ENCODE results near the gene NAA35.
"Not testable (repeated sequence)": the region's sequence is repeated elsewhere in the genome, so short reads cannot be mapped to it uniquely, and the experiment has no call there.

The NAA35 gene

DNA sequence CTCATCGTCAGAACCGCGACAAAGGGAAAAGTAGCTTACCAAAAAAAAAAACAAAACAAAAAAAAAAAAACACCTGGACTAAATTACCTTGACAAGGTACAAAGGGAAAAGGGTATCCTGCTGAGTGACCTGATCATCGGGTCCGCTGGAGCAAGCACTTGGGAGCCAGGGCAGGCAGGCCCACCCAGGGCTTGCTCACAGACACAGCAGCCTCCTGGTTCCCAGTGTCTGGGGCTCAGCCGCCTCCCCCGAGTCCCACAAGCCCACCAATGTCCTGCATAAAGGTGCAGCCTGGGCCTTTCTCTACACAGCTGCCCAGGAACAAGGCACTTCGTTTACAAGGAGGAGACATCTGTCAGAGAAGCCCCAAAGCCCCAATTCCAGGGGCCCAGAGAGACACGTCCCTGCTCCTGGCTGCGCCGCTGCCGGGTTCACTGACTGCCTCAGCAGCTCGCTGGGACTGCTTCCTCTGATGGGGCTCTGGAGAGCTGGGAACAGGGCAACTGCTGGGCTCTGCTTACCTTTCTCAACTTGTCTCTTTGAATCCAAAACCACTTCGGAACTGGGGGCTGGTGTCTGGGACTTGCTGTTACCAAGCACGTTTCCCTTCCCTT lies 95.0 kb downstream of the NAA35 start:
- no peak for DNase-seq

DNA sequence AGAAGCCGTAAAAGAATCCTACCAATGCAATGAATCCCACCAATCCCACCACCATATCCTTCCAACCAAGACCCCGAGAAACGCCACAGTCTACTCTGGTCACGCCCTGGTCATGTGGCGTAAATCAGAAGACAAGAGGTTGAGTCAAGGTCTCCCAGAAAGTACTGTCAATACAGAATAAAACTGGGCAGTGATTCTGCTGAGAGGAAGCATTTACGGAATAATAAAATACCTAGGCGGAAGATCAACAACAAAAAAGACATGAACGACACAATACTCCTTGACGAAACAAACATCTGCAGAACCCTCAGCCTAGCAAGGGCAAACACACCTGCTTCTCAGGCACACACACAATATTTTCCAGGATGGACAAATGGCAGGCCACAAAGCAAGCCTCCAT lies 95.6 kb downstream of the NAA35 start:
- no peak for DNase-seq

DNA sequence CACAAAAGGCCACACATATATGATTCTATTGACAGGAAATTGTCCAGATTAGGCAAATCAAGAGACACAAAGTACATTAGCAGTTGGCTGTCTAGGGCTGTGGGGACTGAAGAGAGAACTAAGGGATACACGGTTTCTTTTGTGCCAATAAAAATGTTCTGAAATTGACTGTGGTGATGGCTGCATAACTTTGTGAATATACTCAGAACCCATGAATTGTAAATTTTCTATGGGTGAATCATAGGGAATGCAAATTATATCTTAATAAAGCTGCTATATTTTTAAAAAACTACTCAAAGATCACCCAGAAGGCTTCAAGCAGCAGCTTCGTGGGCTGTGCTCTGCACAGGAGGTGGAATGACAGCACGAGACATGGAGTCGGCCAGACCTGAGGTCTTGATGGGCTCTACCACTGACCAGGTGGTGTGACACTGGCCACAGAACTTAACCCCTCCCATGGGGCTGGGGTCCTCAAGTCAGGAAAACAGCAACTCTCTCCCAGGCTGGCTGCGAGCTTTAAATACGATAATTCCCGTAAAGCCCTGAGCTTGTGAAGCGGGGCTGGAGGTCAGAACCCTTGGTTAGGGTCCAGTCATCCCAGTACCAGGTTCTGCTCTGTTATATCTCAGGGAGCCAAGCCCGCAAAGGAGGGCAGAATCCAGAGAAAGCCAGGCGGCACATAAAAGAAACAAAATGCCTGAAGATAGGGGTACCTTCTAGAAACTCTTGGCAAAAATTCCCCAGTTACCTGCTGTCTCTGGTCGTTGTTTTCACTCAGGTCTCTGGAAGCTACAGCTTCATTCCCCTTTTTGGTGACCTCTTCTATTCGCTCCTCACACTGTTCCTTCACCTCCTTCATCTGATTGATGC lies 99.3 kb downstream of the NAA35 start:
- no peak for DNase-seq

DNA sequence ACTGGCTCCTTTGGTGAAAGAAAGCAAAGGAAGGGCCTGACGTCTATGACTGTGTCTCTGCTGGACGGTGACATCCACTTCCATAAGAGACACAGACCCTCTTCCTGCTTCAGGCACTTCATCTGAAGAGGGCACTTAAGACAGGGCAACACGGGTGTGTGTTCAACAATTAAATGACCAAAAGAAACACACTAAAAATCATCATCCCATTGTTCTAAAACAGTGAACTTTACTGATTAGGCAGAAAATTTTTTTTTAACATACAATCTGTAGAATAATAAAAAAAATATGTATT lies 99.9 kb downstream of the NAA35 start:
- DNase-seq, result no peak

DNA sequence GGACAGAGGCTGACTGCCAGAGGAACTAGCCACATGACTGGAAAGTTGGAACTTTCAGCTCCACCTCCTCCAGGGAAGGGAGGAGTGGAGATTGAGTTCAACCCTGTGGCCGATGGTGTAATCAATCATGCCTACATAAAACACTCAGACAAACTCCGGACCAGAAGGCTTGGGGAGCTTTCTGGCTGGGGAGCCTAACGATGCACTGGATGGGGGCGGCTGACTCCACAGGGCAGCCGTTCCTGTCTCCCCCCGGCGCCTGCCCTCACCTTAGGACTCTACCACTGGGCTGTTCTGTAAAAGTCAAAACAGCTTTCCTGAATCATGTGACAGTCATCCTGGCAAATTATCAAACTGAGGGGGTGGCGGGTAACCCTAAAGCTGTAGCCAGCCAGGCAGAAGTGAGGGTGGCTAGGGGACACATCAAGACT lies 100.4 kb downstream of the NAA35 start:
- DNase-seq, result no peak

DNA sequence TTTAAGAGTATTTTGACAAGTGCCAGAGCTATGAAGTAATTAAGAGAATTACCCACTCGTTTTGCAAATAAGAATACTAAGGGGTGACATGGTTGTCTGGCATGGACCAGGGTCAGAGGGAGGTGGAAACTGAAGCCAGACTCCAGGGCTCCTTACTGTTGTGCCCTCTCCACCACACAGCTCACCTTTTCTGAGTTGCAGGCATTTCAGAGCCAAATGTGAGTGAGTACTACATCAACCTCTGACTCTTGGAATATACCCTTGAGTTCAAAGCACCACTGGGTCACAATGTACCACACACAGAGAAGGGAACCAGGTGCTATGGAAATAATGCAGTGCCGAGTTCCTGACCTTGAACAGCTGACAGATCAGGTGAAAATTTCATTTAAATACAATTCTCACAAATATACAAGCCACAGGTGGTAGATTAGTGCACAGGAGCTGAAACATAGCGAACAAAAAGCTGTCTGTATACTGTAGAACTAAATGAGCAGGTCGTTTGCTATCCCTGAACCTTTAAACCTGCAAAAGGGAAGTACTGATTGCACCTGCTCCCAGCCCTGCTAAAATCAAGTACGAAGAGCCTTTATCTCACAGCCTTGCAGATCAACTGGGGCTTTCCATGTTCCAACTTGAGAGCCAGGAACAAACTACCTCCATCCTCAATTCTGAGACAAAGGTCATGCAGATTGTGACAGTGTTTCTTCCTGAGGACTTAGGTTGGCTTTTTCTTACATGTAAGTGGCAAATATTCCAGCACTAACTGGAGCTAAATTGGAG lies 101.4 kb downstream of the NAA35 start:
- no peak for DNase-seq

DNA sequence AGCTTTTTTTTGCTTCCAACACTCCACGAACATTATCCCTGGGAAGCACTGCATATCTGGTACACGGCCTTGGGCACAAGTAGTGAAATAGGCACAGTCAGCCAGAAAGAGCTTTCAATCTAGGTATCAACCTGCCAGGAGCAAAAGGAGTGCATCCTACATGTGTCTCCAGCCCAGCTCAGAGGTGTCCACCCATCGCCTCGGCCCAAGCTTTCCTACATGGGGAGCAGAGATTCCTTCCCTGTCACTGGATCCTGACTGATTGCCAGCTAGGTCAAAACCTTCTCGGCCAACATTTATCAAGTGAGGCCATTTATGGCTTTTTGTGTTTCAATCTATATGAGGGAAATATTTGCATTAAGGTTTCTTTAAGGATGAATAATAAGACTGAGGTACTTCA lies 102.6 kb downstream of the NAA35 start:
- DNase-seq, result no peak

DNA sequence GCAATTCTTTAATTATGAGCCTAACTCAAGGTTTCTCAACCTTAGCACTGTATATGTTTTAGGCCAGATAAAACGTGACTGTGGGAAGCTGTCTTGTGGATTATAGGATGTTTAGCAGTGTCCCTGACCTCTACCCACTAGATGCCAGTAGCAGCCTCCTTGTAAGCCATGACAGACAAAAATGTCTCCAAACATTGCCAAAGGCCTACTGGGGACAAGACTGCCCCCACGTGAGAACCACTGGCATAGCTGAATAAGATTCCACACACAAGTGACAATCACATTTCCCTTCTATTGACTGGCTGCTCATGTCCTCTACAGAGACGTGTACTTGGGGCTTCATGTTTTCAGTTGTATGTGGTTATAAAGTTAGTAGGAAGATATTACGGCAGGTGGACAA lies 103.1 kb downstream of the NAA35 start:
- no peak for DNase-seq

DNA sequence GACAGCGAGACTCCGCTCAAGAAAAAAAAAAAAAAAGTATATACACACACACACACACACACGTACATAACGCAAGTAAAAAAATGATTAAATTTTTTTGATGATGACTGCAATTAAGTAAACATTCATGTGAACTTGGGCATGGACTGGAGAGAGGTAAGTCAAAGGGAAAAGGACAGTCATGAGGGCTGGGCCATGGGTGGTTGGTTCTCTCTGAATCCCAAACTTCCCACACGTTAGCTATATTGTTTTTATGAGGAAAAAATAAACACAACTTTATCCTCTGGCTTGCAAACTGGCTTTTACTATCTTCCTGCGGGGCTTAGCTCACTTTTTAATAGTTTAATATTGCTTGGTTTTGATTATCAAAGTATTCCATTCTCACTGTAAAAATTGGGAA lies 104.7 kb downstream of the NAA35 start:
- DNase-seq, result no peak

DNA sequence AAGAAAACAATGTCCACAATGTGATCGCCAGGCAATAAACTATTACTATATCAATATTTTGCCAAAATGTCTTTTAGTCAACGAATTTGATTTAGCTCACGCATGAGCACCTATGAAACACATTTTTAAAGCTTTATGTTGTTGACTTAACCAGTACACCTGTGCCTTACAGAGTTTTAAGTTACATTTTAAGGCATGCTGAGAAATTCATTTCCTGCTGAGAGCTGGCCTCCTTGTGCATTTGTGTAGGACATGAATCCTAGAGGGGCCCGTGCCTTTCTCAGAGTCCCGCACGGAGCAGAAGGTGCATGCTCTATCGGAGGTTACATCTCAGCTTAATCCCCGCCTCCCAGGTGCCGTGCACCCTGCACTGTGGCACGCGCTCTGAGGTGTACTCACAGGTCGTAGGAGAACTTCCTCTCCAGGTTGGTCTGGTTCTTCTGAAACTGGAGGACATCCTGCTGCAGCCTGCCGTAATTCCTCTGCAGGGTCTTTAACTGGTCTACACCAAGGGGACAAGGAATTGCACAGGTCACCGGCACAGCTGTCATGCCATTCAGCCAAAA lies 105.2 kb downstream of the NAA35 start:
- DNase-seq, result no peak

DNA sequence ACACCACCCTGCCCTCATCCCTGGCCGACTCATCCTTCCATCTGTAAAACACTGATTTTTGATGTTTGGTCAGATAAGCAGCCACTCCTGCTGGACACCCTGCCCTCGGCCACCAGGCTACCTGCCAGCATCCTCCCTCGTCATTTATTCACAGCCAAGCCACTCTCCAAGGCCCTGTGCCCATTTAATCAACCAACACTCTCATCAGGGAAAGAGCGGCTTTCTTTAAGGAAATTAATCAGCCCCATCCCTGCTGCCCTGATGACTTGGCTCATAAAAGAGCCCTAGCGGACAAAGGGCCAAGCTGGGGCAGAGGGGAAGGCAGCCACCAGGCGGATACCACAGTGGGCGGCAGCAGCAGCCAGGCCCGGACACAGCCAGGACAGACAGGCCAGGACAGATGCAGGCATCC lies 106.0 kb downstream of the NAA35 start:
- no peak for DNase-seq

DNA sequence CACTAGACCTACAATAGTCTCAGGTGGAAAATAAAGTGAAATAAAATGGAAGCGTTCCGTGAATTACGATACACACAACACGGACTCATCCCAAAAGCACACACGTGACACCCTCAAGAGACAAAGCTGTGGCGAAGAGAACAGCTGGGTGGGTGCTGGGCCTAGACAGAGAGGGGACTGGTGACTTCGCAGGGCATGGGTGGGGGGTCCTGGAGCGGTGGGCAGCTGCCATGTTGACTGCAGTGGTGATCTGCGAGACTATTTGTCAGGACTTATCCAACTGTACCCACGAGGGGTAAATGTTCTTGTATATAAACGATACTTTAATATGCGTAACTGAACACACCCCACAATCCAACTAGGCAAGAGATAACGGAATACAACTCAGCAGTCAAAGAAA lies 106.4 kb downstream of the NAA35 start:
- DNase-seq, result no peak

DNA sequence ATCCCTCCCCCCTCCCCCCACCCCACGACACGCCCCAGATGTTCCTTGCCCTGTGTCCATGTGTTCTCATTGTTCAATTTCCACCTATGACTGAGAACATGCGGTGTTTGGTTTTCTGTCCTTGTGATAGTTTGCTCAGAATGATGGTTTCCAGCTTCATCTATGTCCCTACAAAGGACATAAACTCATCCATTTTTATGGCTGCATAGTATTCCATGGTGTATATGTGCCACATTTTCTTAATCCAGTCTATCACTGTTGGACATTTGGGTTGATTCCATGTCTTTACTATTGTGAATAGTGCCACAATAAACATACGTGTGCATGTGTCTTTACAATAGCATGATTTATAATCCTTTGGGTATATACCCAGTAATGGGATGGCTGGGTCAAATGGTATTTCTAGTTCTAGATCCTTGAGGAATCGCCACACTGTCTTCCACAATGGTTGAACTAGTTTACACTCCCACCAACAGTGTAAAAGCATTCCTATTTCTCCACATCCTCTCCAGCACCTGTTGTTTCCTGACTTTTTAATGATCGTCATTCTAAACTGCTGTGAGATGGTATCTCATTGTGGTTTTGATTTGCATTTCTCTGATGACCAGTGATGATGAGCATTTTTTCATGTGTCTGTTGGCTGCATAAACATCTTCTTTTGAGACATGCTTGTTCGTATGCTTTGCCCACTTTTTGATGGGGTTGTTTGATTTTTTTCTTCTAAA lies 107.2 kb downstream of the NAA35 start:
- not testable (repeated sequence) for DNase-seq

DNA sequence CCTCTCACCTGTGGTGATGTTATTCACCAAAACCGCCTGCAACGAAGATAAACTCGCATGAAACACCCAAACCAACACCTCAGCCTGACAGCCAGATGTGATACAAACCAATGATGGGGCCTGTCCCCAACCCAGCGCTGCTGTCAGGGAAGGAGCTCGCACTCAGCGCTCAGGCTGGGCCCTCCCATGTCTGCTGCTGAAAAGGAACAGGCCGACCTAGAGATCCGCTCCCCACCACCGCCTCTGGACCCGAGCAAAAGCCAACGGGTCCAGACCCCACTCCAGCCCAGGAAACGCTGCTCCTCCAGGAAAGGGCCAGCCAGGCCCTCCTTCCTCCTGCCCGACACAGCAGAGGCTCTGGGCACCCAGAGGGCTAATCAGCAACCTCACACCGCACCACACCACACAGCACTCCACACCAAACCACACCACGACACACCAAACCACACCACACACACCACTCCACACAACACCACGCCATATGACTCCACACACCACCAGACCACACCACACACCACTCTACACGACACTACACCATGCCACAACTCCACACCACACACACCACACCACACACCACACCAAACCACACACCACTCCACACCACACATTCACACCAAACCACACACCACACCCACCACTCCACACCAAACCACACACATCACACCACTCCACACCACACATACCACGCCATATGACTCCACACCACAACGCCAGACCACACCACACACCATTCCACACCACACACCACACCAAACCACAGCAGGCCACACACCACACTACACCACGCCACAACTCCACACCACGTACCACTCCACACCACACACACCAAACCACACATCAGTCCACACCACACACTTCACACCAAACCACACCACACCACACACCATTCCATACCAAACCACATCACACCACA lies 111.9 kb downstream of the NAA35 start:
- no peak for DNase-seq

DNA sequence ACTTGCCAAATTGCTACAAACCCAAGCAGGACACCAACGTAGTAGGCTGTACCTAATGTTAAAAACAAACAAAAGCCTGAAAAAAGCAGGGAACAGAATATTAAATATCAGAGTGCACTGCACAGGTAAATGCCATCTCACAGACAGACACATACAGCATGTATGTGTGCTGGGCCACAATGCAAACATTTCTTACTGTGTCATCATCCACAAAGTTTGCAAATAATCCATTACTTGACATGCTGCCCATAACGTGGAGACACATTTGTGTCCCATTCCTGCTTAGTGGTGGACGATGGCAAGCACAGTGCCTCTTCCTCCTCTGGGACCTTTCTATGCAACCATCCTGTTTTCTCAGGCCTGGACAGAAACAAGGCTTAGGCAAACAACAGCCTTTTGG lies 113.7 kb downstream of the NAA35 start:
- no peak for DNase-seq

DNA sequence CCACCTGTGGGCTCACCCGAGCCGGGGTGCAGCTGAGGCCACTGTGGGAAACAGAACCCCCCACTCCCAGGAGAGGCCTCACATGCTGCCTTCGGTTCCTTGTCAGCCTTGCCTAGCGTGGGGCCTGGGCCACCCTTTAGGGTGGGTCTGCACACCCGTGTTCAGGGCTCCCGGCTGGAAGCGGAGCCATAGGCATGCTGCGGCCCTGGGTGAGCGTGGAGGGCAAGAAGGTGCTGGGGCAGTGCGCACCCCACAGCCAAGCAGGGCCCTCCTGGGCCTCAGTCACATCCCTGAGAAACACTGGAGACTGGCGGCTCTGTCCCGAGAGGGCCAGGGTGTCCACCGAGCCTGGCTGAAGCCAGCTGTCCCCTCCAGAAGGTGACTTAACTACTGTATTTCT lies 116.5 kb downstream of the NAA35 start:
- no peak for DNase-seq

DNA sequence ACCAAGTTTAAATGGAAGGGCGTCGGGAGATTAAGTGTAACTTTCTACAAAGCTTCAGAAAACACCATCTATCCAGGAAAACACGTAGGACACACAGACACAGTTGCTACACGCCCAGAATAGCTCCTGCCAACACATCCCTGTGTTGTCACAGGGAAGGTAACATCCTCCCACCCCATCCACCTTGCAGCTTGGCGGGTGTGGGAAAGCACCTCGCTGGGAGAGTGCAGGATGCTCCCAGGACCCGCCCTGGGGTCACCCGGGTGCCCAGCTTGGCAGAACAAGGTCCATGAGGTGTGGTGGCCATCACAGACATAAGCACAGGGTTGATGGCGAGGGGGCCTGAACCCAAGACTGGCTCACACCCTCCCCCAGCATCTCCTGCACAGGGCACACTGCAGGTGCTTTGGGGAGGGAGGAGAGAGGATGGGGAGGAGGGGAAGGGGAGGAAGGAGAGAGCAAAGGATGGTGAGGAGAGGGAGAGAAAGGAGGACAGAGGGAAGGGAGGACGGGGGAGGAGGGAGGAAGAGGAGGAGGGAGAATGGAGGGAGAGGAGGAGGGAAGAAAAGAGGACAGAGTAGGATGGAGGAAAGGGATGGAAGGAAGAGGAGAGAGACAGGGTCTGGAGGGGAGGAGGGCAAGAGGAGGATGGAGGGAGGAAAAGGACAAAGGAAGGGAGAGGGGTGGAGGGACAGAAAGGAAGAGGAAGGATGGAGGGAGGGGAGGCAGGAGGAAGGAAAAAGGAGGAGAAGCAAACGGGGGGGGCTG lies 121.2 kb downstream of the NAA35 start:
- no peak for DNase-seq

DNA sequence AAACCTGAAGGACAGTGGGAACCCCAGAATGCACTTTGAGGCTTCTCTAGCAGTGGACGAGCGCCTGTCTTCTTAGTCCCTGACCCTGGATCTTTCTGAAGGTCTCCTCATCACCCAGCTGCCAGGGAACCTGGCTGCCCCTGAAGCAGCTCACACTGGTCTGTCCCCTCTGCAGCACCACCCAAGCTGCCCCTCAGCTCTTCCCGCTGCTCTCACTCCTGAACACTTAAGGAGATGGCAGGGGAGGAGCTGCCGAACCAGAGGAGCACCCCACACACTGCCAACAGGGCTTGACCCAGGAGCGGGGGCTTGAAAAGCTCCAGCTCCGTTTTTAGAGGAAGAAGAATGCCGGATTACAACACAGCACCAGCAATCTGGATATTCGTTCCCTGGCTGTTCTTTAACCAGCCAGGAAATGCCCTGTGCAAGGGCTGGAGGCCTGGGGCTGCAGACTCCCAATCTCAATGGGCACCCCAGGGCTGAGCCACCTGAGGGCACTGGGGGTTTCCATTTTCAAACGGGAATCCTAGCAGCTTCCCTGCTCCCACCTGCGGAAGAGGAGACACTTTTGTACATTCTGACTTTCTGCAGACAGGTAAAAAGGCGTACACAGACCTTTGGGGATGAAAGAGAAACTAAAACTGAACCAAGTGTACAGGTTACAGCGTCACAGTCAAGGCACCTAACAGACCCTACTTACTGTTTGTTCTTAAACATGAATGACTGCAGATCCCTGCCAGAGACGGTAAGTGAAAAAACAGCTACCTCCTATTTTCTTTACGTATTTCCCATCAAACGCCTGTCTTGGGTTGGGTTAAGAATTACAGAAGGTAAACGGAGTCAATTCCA lies 122.1 kb downstream of the NAA35 start:
- no peak for DNase-seq

DNA sequence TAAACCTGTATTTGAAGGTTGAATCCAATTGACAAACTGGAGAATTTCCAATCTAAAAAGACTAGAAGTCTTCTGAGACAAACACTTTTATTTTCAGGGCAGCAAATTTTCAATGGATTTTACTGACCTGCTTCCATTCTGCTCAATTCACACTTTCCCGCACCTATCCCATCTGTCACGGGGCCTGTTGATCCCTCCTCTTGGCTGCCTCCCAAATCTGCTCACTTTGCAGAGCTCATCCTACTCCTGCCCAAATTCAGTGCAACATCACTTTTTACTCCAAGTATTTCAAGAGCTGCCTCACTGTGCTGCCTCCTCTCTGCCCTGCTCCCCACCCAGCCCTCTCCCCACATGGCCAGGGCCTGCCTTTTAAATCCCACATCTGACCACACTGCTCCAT lies 123.3 kb downstream of the NAA35 start:
- DNase-seq, result no peak

DNA sequence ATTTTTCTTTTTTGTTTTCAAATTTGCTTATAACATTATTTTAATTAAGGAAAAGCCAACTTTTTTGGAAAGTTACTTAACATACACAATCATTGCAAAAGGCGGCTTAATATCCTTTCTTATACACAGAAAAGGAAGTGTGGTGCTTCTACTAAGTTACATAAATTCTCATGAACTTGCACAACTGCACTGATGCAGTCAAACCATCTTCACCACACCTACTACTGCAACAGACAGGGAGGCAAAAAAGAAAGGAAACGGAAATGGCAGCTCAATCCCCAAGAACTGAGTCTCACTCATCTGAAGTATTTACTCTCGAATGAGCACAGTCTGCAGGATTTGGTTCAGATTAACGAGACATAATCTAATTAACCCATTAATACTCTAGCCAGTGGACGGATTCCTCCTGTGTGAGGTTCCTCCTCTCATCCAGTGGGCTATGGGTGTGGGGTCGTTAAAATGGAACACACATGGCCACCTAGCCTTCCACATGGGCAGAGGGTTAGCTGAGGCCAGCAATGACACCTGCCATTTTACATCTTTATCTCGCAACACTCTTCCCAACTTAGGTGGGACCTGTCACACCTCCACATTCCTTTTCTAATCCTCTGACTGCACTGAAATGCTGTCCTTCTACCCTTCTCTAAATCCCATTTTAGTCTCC lies 128.4 kb downstream of the NAA35 start:
- no peak for DNase-seq

Measured in stimulated activated CD4-positive, alpha-beta T cell treated with anti-CD3 and anti-CD28 coated beads, Interleukin-2, amount 100 ng/mL, for 24 hours (primary cell).